AG04449 (cell line): Measurements from ENCODE around the gene NEK6.

Experiments
- CTCF ChIA-PET: fragments of 350-600 bp; formaldehyde crosslinking; extraction: SDS; loops from one replicate; lab custom pipeline; 2021; ENCODE audit warnings: antibody characterized with exemption; lab: Yijun Ruan, JAX
- POLR2A ChIA-PET: fragments of 400-600, 350-600 bp; formaldehyde crosslinking; extraction: SDS; loops from one replicate; lab custom pipeline; 2020; ENCODE audit warnings: antibody characterized with exemption, inconsistent platforms; lab: Yijun Ruan, JAX
- DNase-seq: peaks from one replicate; pipeline ENCODE4 v3.0.0-alpha.2; 2010; ENCODE audit warnings: low read depth, low spot score
- H3K4me3 ChIP-seq: 2 replicates; pipeline ENCODE4 v1.5.1; 2011; ENCODE audit warnings: low read depth, mild to moderate bottlenecking, control low read depth, low read length
- TF ChIP-seq, protein P1 (sequence below): IDR thresholded peaks from one replicate; pipeline ENCODE4 v1.5.1; 2011; ENCODE audit warnings: mild to moderate bottlenecking, moderate library complexity, low read length, control low read depth, inconsistent platforms; ENCODE audit not compliant: insufficient read depth; ENCODE audit errors: missing control alignments

Gene NEK6

GRCh38 chr9:124217836-124218437 is 39.8 kb upstream of the NEK6 start:
- no peak overlapping the region for H3K4me3 ChIP-seq
- DNase-seq = no peak
- POLR2A ChIA-PET = interaction anchor here (0.7 kb wide), 1 partner anchor 207 kb away, joined by 4 read pairs; no protein-coding TSS in a partner anchor
- CTCF ChIA-PET = interaction anchor here (1.5 kb wide), 1 partner anchor 14 kb away, joined by 3 read pairs; no protein-coding TSS in a partner anchor
- TF ChIP-seq, protein P1, sequence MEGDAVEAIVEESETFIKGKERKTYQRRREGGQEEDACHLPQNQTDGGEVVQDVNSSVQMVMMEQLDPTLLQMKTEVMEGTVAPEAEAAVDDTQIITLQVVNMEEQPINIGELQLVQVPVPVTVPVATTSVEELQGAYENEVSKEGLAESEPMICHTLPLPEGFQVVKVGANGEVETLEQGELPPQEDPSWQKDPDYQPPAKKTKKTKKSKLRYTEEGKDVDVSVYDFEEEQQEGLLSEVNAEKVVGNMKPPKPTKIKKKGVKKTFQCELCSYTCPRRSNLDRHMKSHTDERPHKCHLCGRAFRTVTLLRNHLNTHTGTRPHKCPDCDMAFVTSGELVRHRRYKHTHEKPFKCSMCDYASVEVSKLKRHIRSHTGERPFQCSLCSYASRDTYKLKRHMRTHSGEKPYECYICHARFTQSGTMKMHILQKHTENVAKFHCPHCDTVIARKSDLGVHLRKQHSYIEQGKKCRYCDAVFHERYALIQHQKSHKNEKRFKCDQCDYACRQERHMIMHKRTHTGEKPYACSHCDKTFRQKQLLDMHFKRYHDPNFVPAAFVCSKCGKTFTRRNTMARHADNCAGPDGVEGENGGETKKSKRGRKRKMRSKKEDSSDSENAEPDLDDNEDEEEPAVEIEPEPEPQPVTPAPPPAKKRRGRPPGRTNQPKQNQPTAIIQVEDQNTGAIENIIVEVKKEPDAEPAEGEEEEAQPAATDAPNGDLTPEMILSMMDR = no peak

- POLR2A ChIA-PET = interaction anchor here (0.6 kb wide), 1 partner anchor 41 kb away, joined by 3 read pairs; no protein-coding TSS in a partner anchor
- TF ChIP-seq, protein P1 = no peak
- H3K4me3 ChIP-seq = no peak overlapping the region
- DNase-seq = no peak
- CTCF ChIA-PET = interaction anchor here (1.5 kb wide), 1 partner anchor 14 kb away, joined by 3 read pairs; no protein-coding TSS in a partner anchor
These were observed 39.2 kb upstream of the NEK6 start for GRCh38 chr9:124218438-124218982.

GRCh38 chr9:124218987-124219461 is 38.7 kb upstream of the NEK6 start:
- TF ChIP-seq, protein P1 = no peak
- ChIA-PET POLR2A (interaction anchor here (0.6 kb wide), 1 partner anchor 40 kb away, joined by 3 read pairs; no protein-coding TSS in a partner anchor), CTCF (interaction anchor here (1.1 kb wide), 1 partner anchor 16 kb away, joined by 3 read pairs; no protein-coding TSS in a partner anchor)
- DNase-seq = no peak
- no peak overlapping the region for H3K4me3 ChIP-seq

GRCh38 chr9:124220946-124221451 is 36.8 kb upstream of the NEK6 start:
- POLR2A ChIA-PET = no interaction called here
- H3K4me3 ChIP-seq = no peak overlapping the region
- no peak for DNase-seq
- CTCF ChIA-PET = interaction anchor here (0.9 to 1.0 kb wide), 2 partner anchors 94 to 180 kb away, joined by 3 read pairs; no protein-coding TSS in a partner anchor
- TF ChIP-seq, protein P1 = no peak

- CTCF ChIA-PET = no interaction called here
These were observed 36.1 kb upstream of the NEK6 start for GRCh38 chr9:124221676-124222075.

More at GRCh38 chr9:124221676-124222075, 36.1 kb upstream of the NEK6 start:
- no peak for DNase-seq
- POLR2A ChIA-PET = no interaction called here
- TF ChIP-seq, protein P1 = no peak
- H3K4me3 ChIP-seq = no peak overlapping the region
